Vagina (tissue), 2 donors: Measurements from ENCODE around the gene C16orf92.

ENCODE experiments used
- POLR2A ChIP-seq, 2 donors: fragments of 450-650 bp; IDR thresholded peaks; one replicate each; pipeline ENCODE4 v1.6.1; 2017; ENCODE audit warnings: antibody characterized with exemption in 2 of 2, mild to moderate bottlenecking in 2 of 2, moderate library complexity in 2 of 2
- TF ChIP-seq, protein P1 (sequence below), 3 experiments: fragments of 450-650 bp in 2 of 3; fragments of 200-600 bp in 1 of 3; sonication (generic) in 1 of 3; IDR thresholded peaks; one replicate each; pipeline ENCODE4 v1.5.1; 2017 to 2019; ENCODE audit warnings: antibody characterized with exemption in 3 of 3, mild to moderate bottlenecking in 2 of 3, moderate library complexity in 2 of 3

- TF ChIP-seq, protein P1, sequence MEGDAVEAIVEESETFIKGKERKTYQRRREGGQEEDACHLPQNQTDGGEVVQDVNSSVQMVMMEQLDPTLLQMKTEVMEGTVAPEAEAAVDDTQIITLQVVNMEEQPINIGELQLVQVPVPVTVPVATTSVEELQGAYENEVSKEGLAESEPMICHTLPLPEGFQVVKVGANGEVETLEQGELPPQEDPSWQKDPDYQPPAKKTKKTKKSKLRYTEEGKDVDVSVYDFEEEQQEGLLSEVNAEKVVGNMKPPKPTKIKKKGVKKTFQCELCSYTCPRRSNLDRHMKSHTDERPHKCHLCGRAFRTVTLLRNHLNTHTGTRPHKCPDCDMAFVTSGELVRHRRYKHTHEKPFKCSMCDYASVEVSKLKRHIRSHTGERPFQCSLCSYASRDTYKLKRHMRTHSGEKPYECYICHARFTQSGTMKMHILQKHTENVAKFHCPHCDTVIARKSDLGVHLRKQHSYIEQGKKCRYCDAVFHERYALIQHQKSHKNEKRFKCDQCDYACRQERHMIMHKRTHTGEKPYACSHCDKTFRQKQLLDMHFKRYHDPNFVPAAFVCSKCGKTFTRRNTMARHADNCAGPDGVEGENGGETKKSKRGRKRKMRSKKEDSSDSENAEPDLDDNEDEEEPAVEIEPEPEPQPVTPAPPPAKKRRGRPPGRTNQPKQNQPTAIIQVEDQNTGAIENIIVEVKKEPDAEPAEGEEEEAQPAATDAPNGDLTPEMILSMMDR (IDR thresholded peaks at IDR 0.05) = no peak
- no peak for TF ChIP-seq POLR2A (IDR thresholded peaks at IDR 0.05)
Measured at GRCh38 chr16:30025156-30025555, 2.2 kb downstream of the C16orf92 start.
